Spleen (tissue), 11 donors: Measurements from ENCODE around the gene LNX2. TPM values are rescaled to one million over a fixed set of nuclear protein-coding genes. Genes with fewer than 3 reads are reported as not detected.

Experiments used
- DNase-seq: peaks from one replicate; pipeline ENCODE4 v3.0.0-alpha.2; 2020
- H3K27ac ChIP-seq, 8 donors: fragments of 200-600 bp; sonication (generic) in 7 of 8; 1 replicate in 4 of 8; 2 replicates in 4 of 8; pipeline versions ENCODE4 v1.5.0 to v1.8.0; 2016 to 2021; ENCODE audit warnings: inconsistent platforms in 4 of 8, mild to moderate bottlenecking in 4 of 8, moderate library complexity in 1 of 8
- H3K27me3 ChIP-seq, 7 donors: fragments of 200-600 bp; sonication (generic) in 6 of 7; replicated peaks in 1 of 7; 1 replicate in 4 of 7; 2 replicates in 3 of 7; pipeline versions ENCODE4 v1.5.0 to v1.8.0; 2016 to 2021; ENCODE audit warnings: inconsistent platforms in 3 of 7, mild to moderate bottlenecking in 1 of 7
- H3K36me3 ChIP-seq, 6 donors: fragments of 200-600 bp; sonication (generic) in 5 of 6; 1 replicate in 4 of 6; 2 replicates in 2 of 6; pipeline versions ENCODE4 v1.5.0 to v1.8.0; 2016 to 2021; ENCODE audit warnings: inconsistent platforms in 2 of 6
- H3K4me1 ChIP-seq, 6 donors: fragments of 200-600 bp; sonication (generic) in 5 of 6; 1 replicate in 3 of 6; 2 replicates in 3 of 6; pipeline versions ENCODE4 v1.5.0 to v1.8.0; 2016 to 2021; ENCODE audit warnings: inconsistent platforms in 3 of 6
- H3K4me3 ChIP-seq, 8 donors: fragments of 200-600 bp; sonication (generic) in 7 of 8; 1 replicate in 4 of 8; 2 replicates in 4 of 8; pipeline versions ENCODE4 v1.5.0 to v1.8.0; 2016 to 2021; ENCODE audit warnings: inconsistent platforms in 4 of 8, mild to moderate bottlenecking in 4 of 8, moderate library complexity in 2 of 8
- H3K9me3 ChIP-seq, 8 donors: fragments of 200-600 bp; sonication (generic) in 7 of 8; 1 replicate in 4 of 8; 2 replicates in 4 of 8; pipeline versions ENCODE4 v1.5.0 to v1.8.0; 2016 to 2021; ENCODE audit warnings: inconsistent platforms in 4 of 8
- CTCF ChIP-seq, 11 experiments: fragments of 200-600 bp in 7 of 11; fragments of 450-650 bp in 4 of 11; sonication (generic) in 4 of 11; IDR thresholded peaks in 8 of 11; conservative IDR thresholded peaks in 3 of 11; 1 replicate in 7 of 11; 2 replicates in 4 of 11; pipeline versions ENCODE4 v1.4.0 to v1.8.0; 2016 to 2021; ENCODE audit warnings: antibody characterized with exemption in 11 of 11, inconsistent platforms in 4 of 11, mild to moderate bottlenecking in 1 of 11
- POLR2A ChIP-seq, 3 donors: fragments of 450-650 bp; IDR thresholded peaks; one replicate each; pipeline ENCODE4 v1.5.1; 2017; ENCODE audit warnings: antibody characterized with exemption in 3 of 3, mild to moderate bottlenecking in 1 of 3
- POLR2AphosphoS5 ChIP-seq, 3 donors: sonication (generic); formaldehyde crosslinking; IDR thresholded peaks; one replicate each; pipeline ENCODE4 v1.5.1; 2017; ENCODE audit warnings: antibody characterized with exemption in 3 of 3
- WGBS, 5 donors: extraction: QIAGEN DNeasy Blood & Tissue Kit in 3 of 5; methylation state at CpG; one replicate each; pipeline versions ENCODE4 v1.1.5 to v1.1.7; 2013 to 2018; 5-methylcytosine and 5-hydroxymethylcytosine counted together
- intact Hi-C: fragments of 100-400 bp; cut with DNase I; formaldehyde crosslinking; loops from one replicate; pipeline ENCODE4 v1.15.0; 2023; ENCODE audit warnings: low total_unique reads
- polyA plus RNA-seq, 3 donors: library from polyadenylated mRNA; stranded (reverse); fragments of 200-250 nt; gene quantifications; one replicate each; pipeline ENCODE4 v1.2.1, GENCODE V29; 2013
- total RNA-seq, 7 donors: library from RNA; depleted of rRNA in 3 of 7; stranded (reverse); fragments of >200 nt in 3 of 7; fragmentation: NEBNext Ultra II Directional in 4 of 7; extraction: Animal tissue kit (Norgen Biotek cat#: 25700) in 4 of 7; gene quantifications; one replicate each; pipeline versions ENCODE4 v1.1.0 to v1.2.1, GENCODE V29; 2016 to 2021
- donor health status: healthy with polysubstance abuse.
- donor health status: DM: no; HTN: no; CAD: no; lungs with moderate emphysema.
- donor health status: DM: no; HTN: no; CAD: no.
- donor health status: Bipolar disorder and iron deficiency.
- donor health status: healthy.
- donor health status: DM: no; HTN: no; CAD: no.
- donor health status: DM: yes; HTN: yes; CAD: no.

LNX2 gene
- total and polyA plus RNA-seq, 10 donors, result 1.8 to 8.8 (median 6.7) TPM

GRCh38 chr13:27643334-27644132, 23.2 kb upstream of the LNX2 start:
- H3K27ac ChIP-seq, result no peak overlapping the region
- TF ChIP-seq POLR2AphosphoS5 (IDR thresholded peaks at IDR 0.05) (no peak), POLR2A (IDR thresholded peaks at IDR 0.05) (no peak), CTCF (IDR thresholded peaks at IDR 0.05 in 8 of 11, conservative IDR thresholded peaks at IDR 0.05 in 3 of 11) (no peak)
- no peaks in the 10 kb centered on the region for H3K27me3 ChIP-seq
- H3K9me3 ChIP-seq, result peaks cover 0 to 6% (median 0%) of the 10 kb centered on the region in 8 donors
- H3K36me3 ChIP-seq, result peaks cover 0 to 5% (median 4%) of the 10 kb centered on the region in 6 donors
- H3K4me3 ChIP-seq, result no peak overlapping the region
- DNase-seq, result no peak
- intact Hi-C loops, result no loop called here
- H3K4me1 ChIP-seq, result peaks cover 0 to 43% (median 15%) of the 10 kb centered on the region in 6 donors
- 76 to 81% (median 81%) methylated on average over 5 of the region's 5 CpGs for WGBS, 5 donors

GRCh38 chr13:27641711-27642502, 21.6 kb upstream of the LNX2 start:
- Histone ChIP-seq H3K4me1 (peaks cover 0 to 59% (median 24%) of the 10 kb centered on the region in 6 donors), H3K27ac (peak overlapping the region in 1 of 8 donors; percentile 2), H3K4me3 (no peak overlapping the region), H3K36me3 (no peaks in the 10 kb centered on the region), H3K27me3 (no peaks in the 10 kb centered on the region), H3K9me3 (no peaks in the 10 kb centered on the region)
- intact Hi-C loops, result no loop called here
- TF ChIP-seq POLR2A (IDR thresholded peaks at IDR 0.05), result no peak
- no peak for TF ChIP-seq POLR2AphosphoS5 (IDR thresholded peaks at IDR 0.05)
- no peak for TF ChIP-seq CTCF (IDR thresholded peaks at IDR 0.05 in 8 of 11, conservative IDR thresholded peaks at IDR 0.05 in 3 of 11)
- 81 to 90% (median 86%) methylated on average over 4 of the region's 4 CpGs for WGBS, 5 donors
- no peak for DNase-seq

- DNase-seq, result no peak
- intact Hi-C loops, result no loop called here
- TF ChIP-seq POLR2AphosphoS5 (IDR thresholded peaks at IDR 0.05) (no peak), POLR2A (IDR thresholded peaks at IDR 0.05) (no peak), CTCF (IDR thresholded peaks at IDR 0.05 in 8 of 11, conservative IDR thresholded peaks at IDR 0.05 in 3 of 11) (no peak)
- no peaks in the 10 kb centered on the region for H3K27me3 ChIP-seq
- H3K4me3 ChIP-seq, result no peak overlapping the region
- H3K27ac ChIP-seq, result peak overlapping the region in 4 of 8 donors; percentile 21 to 53 (median 44)
- H3K4me1 ChIP-seq, result peaks cover 0 to 74% (median 28%) of the 10 kb centered on the region in 6 donors
- no peaks in the 10 kb centered on the region for H3K9me3 ChIP-seq
- H3K36me3 ChIP-seq, result peaks cover 0 to 10% (median 0%) of the 10 kb centered on the region in 6 donors
Observed at GRCh38 chr13:27639186-27639585, 18.9 kb upstream of the LNX2 start.

- Histone ChIP-seq H3K4me1 (peaks cover 0 to 73% (median 28%) of the 10 kb centered on the region in 6 donors), H3K27ac (peak overlapping the region in 6 of 8 donors; percentile 21 to 53 (median 38)), H3K4me3 (no peak overlapping the region), H3K36me3 (peaks cover 0 to 16% (median 0%) of the 10 kb centered on the region in 6 donors), H3K27me3 (no peaks in the 10 kb centered on the region), H3K9me3 (no peaks in the 10 kb centered on the region)
- DNase-seq, result no peak
- intact Hi-C loops, result no loop called here
- no peak for TF ChIP-seq POLR2A (IDR thresholded peaks at IDR 0.05)
- TF ChIP-seq CTCF (IDR thresholded peaks at IDR 0.05 in 8 of 11, conservative IDR thresholded peaks at IDR 0.05 in 3 of 11), result no peak
- TF ChIP-seq POLR2AphosphoS5 (IDR thresholded peaks at IDR 0.05), result no peak
- 51 to 80% (median 71%) methylated on average over 2 of the region's 2 CpGs for WGBS, 5 donors
Observed at GRCh38 chr13:27638521-27638920, 18.2 kb upstream of the LNX2 start.
